Measurements from ENCODE around the gene C1QTNF2.

The C1QTNF2 gene

GRCh38 chr5:160376416-160376815 lies 6.0 kb upstream of the C1QTNF2 start:
- no peak overlapping the region for H3K4me3 ChIP-seq (ENCODE audit: low read length)
- no peak for DNase-seq (ENCODE audit: low read depth, low spot score)

DNA sequence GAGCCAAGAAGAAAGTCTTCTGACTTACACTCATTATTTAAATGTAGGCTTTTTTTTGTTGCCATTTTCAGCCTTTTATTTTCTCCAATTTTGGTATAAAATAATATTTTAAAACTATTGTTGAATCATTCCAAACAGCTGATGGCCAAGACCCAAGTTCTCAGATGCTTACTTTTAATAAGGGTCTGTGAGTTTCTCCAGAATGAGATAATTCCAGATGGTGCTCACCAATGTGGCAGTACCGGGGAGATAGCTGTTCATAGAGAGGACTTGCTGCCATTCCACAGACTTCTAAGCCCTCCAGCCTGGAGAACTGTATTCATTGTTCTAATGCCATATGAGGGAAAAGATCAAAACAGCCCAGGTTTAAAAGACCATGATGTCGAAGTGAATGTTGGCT lies 5.3 kb upstream of the C1QTNF2 start:
- no peak for DNase-seq (ENCODE audit: low read depth, low spot score)

DNA sequence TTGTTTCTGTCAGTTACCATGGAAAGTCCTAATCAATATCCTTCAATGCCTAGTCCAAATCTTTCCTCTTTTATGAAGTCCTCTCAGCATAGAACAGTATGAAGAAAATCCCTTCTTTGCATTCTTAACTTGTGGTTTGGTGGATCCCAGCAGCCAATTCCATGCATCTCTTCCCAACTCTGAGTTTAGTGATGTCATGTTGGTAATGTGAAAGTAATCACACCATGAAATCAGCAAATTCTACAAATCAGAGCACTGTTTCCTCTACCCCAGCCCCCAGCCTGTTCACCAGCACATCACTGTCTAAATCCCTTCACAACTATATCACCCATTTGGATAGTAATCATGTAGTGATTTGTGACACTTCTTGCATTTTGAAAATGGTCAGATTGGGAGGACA lies 4.7 kb upstream of the C1QTNF2 start:
- H3K4me3 ChIP-seq (ENCODE audit: low read length), result no peak overlapping the region
- DNase-seq (ENCODE audit: low read depth, low spot score), result no peak

More for the DNA sequence above, 5.3 kb upstream of the C1QTNF2 start:
- H3K4me3 ChIP-seq (ENCODE audit: low read length), result no peak overlapping the region

- DNase-seq (ENCODE audit: low read depth, low spot score), result no peak
- no peak overlapping the region for H3K4me3 ChIP-seq (ENCODE audit: low read length)
These were observed 868 bp upstream of the C1QTNF2 start for GRCh38 chr5:160371294-160371693.

DNA sequence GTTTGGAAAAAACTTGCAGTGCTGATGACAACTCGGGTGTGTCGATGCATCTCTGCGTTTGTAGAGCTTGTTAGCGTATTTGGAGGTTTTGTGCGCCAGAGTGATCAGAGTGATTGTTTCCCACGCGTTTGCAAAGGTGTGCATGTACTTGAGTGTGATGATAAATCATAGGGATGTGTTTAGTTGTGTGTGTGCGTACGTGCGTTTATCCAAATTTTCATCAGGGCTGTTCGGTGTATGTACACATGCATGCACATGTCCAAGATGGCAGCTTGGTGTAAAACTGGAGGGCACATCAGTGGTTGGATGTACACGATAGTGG lies 248 bp upstream of the C1QTNF2 start:
- DNase-seq (ENCODE audit: low read depth, low spot score), result no peak
- H3K4me3 ChIP-seq (ENCODE audit: low read length), result no peak overlapping the region

GRCh38 chr5:160367885-160368284 lies 2.5 kb downstream of the C1QTNF2 start:
- DNase-seq (ENCODE audit: low read depth, low spot score), result no peak
- H3K4me3 ChIP-seq (ENCODE audit: low read length), result no peak overlapping the region

DNA sequence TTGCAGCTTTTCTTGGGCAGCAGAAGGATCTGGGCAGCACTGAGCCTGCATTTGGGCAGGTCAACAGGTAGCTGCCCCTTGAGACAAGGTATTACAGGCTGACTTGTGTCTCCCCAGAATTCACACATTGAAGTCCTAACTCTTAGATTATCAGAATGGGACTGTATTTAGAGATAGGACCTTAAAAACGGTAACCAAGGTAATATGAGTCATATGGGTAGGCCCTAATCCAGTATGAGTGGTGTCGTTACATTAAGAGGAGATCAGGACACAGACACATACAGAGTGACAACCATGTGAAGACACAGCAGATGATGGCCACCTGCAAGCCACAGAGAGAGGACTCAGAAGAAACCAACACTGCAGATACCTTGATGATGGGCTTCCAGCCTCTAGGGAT lies 3.2 kb downstream of the C1QTNF2 start:
- no peak overlapping the region for H3K4me3 ChIP-seq (ENCODE audit: low read length)
- no peak for DNase-seq (ENCODE audit: low read depth, low spot score)

GRCh38 chr5:160366230-160366629 lies 4.2 kb downstream of the C1QTNF2 start:
- no peak overlapping the region for H3K4me3 ChIP-seq (ENCODE audit: low read length)
- DNase-seq (ENCODE audit: low read depth, low spot score), result no peak

DNA sequence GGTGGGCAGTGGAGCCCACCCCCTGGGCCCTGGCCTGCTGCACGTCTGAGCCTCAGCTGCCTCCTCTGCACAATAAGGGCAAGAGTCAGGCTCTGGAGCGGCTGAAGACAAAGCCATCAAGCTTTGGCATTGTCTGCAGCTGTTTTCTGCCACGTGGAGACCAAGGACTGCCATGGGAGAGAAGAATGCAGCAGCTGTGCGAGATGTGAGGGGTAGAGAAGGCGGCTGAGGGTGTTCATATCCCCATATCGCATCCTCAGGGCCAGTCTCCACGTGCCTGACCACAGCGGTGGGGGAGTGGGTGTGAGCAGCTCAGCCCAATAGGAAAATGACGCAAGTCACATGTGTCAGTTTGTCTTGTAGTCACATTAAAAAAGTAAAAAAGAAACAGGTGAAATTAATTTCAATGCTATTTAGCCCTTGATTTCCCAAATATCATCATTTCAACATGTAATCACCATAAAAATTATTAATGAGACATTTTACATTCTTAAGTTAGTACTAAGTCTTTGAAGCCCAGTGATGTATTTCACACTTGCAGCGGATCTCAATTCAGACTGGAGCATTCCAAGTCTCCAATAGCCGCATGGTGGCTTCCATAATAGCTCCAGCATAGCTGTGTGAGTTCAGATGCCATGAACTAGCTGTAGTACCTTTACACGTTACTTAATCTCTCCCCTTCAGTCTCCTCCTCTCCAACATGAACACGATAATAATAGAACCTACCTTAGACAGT lies 6.6 kb downstream of the C1QTNF2 start:
- DNase-seq (ENCODE audit: low read depth, low spot score), result no peak
- H3K4me3 ChIP-seq (ENCODE audit: low read length), result no peak overlapping the region

DNA sequence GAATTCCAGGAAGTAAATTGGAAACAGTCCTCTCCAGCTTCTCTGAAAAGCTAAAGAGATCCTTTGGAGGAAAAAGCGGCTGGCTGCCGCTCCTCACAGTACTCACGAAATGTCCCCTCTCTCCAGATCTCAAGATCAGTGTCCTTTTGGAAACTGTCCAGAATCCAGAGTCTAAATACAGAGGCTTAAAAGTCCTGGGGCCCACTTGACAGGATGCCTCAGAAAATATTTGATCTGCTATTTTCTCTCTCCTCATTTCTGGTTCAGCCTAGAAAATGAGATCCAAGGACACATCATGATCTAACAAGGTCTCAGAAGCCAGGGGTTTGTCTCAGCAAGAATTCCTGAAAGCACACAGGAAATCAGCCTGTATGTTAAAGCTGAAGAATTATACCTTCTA lies 7.2 kb downstream of the C1QTNF2 start:
- H3K4me3 ChIP-seq (ENCODE audit: low read length), result no peak overlapping the region
- no peak for DNase-seq (ENCODE audit: low read depth, low spot score)

- no peak for DNase-seq (ENCODE audit: low read depth, low spot score)
- no peak overlapping the region for H3K4me3 ChIP-seq (ENCODE audit: low read length)
These were observed 8.7 kb downstream of the C1QTNF2 start for GRCh38 chr5:160361624-160362228.

GRCh38 chr5:160360310-160360709 lies 10.1 kb downstream of the C1QTNF2 start:
- no peak for DNase-seq (ENCODE audit: low read depth, low spot score)
- H3K4me3 ChIP-seq (ENCODE audit: low read length), result no peak overlapping the region

DNA sequence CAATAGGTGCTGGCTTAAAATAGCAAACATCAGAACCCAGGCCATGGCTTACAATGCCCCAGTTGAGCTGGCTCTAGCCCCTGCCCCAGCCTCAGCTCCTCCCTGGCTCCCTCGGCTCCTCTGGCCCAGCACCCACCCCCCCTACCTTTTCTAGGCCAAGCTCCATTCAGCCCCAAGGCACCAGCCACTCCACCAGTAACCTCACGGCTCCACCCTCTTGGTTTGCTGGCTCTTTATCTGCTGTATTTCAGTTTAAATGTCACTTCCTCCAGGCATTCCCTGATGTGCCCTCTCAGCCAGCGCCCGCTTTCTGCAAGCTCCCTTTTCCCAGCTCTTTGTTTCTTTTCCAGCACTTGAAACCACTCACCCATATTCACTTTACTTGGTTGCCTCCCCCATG lies 10.6 kb downstream of the C1QTNF2 start:
- no peak overlapping the region for H3K4me3 ChIP-seq (ENCODE audit: low read length)
- no peak for DNase-seq (ENCODE audit: low read depth, low spot score)

DNA sequence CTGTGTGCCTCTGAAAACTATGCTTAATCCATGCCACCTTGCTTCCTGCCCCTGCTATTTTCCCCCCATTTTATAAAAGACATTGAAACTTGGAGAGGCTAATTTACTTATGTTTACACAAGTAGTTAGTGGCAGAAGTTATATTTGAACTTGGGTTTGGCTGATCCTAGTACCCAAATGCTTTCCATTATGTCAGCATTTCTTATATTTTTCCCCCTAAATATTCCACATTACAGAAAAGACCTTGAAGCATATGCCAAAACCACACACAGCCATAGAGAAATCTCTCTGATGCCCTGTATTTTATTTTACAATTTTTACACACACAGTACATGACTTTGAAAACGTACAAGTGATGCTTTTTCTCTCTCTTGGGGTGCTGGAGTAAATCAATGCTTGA lies 11.2 kb downstream of the C1QTNF2 start:
- no peak overlapping the region for H3K4me3 ChIP-seq (ENCODE audit: low read length)

GRCh38 chr5:160357861-160358411 lies 12.5 kb downstream of the C1QTNF2 start:
- H3K4me3 ChIP-seq (ENCODE audit: low read length), result no peak overlapping the region
- DNase-seq (ENCODE audit: low read depth, low spot score), result no peak

More for the DNA sequence above, 11.2 kb downstream of the C1QTNF2 start:
- no peak for DNase-seq (ENCODE audit: low read depth, low spot score)

GRCh38 chr5:160357394-160357793 lies 13.0 kb downstream of the C1QTNF2 start:
- DNase-seq (ENCODE audit: low read depth, low spot score), result no peak

DNA sequence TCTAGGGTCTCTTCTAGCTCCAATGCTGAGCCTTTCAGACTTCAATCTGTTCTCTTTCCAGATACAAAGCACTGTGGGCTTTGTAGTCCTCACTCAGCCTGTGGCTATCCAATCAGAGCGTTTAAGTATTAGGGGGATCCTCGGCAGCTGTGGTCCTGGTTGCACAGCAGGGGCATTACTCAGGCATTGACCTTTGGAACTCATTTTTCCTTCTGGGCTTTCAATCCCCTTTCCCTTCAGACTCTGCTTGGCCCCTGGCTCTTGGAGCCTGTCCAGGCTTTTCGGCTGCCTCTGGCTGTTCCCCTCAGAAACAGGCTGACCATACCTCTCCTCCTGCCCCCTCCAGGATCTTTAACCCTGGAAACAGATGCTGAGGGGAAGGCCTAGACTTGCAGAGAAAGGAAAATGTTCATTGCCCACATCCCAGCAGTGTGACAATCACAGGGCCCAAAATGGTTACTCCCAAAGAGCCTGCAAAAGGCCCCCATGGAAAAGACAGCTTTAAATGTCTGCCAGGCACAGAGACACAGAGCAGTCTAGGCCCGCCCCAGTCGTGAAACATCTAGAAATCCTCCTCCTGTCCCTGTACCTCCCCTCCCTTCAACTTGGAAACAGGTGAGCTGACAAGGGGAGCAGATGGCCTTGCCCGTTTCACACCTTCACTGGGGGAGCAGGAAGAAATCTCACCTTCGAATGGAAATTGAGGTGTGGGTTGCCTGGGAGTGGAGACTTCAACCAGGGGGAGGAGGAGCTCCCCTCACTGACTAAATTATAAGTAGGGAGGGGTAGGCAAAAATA lies 13.7 kb downstream of the C1QTNF2 start:
- DNase-seq (ENCODE audit: low read depth, low spot score), result no peak
- no peak overlapping the region for H3K4me3 ChIP-seq (ENCODE audit: low read length)

More at GRCh38 chr5:160357394-160357793, 13.0 kb downstream of the C1QTNF2 start:
- H3K4me3 ChIP-seq (ENCODE audit: low read length), result no peak overlapping the region

GRCh38 chr5:160354666-160355065 lies 15.8 kb downstream of the C1QTNF2 start:
- H3K4me3 ChIP-seq (ENCODE audit: low read length), result no peak overlapping the region
- no peak for DNase-seq (ENCODE audit: low read depth, low spot score)

DNA sequence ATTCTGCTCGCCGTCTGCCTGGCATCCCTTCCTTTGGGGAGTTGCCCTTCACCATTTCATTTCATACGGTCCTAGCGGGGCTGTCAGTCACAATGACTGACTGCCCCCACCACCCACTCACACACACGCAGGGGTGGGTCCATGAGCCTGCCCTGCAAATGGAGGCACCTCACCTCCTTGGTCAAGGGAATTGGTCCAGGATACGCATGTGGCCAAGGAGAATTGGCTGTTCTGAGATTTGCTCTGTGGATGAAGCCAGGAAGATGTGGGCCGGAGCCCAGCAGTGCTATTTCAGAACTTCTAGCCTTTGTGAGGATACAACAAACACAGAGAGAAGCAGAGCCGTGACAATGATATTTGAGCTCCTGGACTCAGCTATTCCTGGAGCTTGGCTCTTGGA lies 17.0 kb downstream of the C1QTNF2 start:
- H3K4me3 ChIP-seq (ENCODE audit: low read length), result no peak overlapping the region
- no peak for DNase-seq (ENCODE audit: low read depth, low spot score)

DNA sequence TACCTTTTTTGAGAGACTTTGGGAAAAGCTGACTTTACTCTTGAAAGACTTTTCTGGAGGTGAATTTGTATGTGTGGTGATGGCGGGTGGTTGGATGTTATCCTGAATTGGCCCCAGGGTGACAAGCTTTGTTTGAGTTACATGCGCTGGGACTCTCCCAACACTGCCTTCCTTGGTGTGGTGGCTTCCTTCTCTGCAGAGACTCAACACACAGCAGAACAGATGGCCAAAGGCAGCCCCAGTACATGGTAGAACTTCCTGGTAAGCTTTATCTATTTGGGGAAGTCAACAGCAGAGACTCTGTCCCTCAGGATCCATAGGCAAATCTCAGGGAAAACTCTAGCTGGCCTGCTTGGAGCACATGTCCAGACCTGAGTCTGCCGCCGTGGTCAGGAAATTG lies 18.1 kb downstream of the C1QTNF2 start:
- no peak overlapping the region for H3K4me3 ChIP-seq (ENCODE audit: low read length)
- no peak for DNase-seq (ENCODE audit: low read depth, low spot score)

All from Jurkat, Clone E6-1 (cell line).